ENCODE data around the gene CLDN3. TPM values are rescaled to one million over a fixed set of nuclear protein-coding genes. Genes with fewer than 3 reads are reported as not detected.
A peak's percentile ranks its signal among the peaks of the same experiment; 100 is the strongest.

The CLDN3 gene
- total RNA-seq, 1 donor from 2014 or later, result 0.32 TPM

- H3K36me3 Mint-ChIP-seq (ENCODE audit: low read depth), result peaks cover 2% of the 10 kb centered on the region
- H3K27ac Mint-ChIP-seq (ENCODE audit: unreplicated experiment), result no peak overlapping the region
- DNase-seq (ENCODE audit: low spot score), result no peak
- H3K4me3 Mint-ChIP-seq (ENCODE audit: unreplicated experiment), result no peak overlapping the region
- H3K4me1 Mint-ChIP-seq (ENCODE audit: low read depth), result peaks cover 24% of the 10 kb centered on the region
- no peaks in the 10 kb centered on the region for H3K27me3 Mint-ChIP-seq (ENCODE audit: low read depth)
- no peak for TF ChIP-seq CTCF (IDR thresholded peaks at IDR 0.05)
- H3K9me3 Mint-ChIP-seq (ENCODE audit: low read depth), result no peaks in the 10 kb centered on the region
Observed at GRCh38 chr7:73740771-73741170, 29.3 kb downstream of the CLDN3 start.

- TF ChIP-seq CTCF (IDR thresholded peaks at IDR 0.05), result no peak
- no peaks in the 10 kb centered on the region for H3K9me3 Mint-ChIP-seq (ENCODE audit: low read depth)
- peaks cover 2% of the 10 kb centered on the region for H3K36me3 Mint-ChIP-seq (ENCODE audit: low read depth)
- peaks cover 25% of the 10 kb centered on the region for H3K4me1 Mint-ChIP-seq (ENCODE audit: low read depth)
- no peak overlapping the region for H3K4me3 Mint-ChIP-seq (ENCODE audit: unreplicated experiment)
- H3K27ac Mint-ChIP-seq (ENCODE audit: unreplicated experiment), result no peak overlapping the region
- no peak for DNase-seq (ENCODE audit: low spot score)
- no peaks in the 10 kb centered on the region for H3K27me3 Mint-ChIP-seq (ENCODE audit: low read depth)
Observed at GRCh38 chr7:73740212-73740611, 29.9 kb downstream of the CLDN3 start.

GRCh38 chr7:73739387-73739767, 30.7 kb downstream of the CLDN3 start:
- DNase-seq (ENCODE audit: low spot score), result no peak
- peaks cover 32% of the 10 kb centered on the region for H3K4me1 Mint-ChIP-seq (ENCODE audit: low read depth)
- no peaks in the 10 kb centered on the region for H3K27me3 Mint-ChIP-seq (ENCODE audit: low read depth)
- no peaks in the 10 kb centered on the region for H3K9me3 Mint-ChIP-seq (ENCODE audit: low read depth)
- peak overlapping the region; percentile 23 for H3K27ac Mint-ChIP-seq (ENCODE audit: unreplicated experiment)
- H3K36me3 Mint-ChIP-seq (ENCODE audit: low read depth), result peaks cover 2% of the 10 kb centered on the region
- no peak for TF ChIP-seq CTCF (IDR thresholded peaks at IDR 0.05)
- peak overlapping the region; percentile 93 for H3K4me3 Mint-ChIP-seq (ENCODE audit: unreplicated experiment)

GRCh38 chr7:73738612-73739386, 31.3 kb downstream of the CLDN3 start, which contains the start of gene ABHD11:
Gene ABHD11, minus strand, starts transcription at chr7:73738802. Its CDS starts 32 bp downstream, at chr7:73738770.
- Mint-ChIP-seq H3K9me3 (ENCODE audit: low read depth) (no peaks in the 10 kb centered on the region), H3K27me3 (ENCODE audit: low read depth) (no peaks in the 10 kb centered on the region), H3K4me3 (ENCODE audit: unreplicated experiment) (peak within 1 kb of the TSS; percentile 93), H3K36me3 (ENCODE audit: low read depth) (peaks cover 2% of the 10 kb centered on the region), H3K27ac (ENCODE audit: unreplicated experiment) (peak within 1 kb of the TSS; percentile 96), H3K4me1 (ENCODE audit: low read depth) (peaks cover 32% of the 10 kb centered on the region)
- TF ChIP-seq CTCF (IDR thresholded peaks at IDR 0.05), result no peak
- peak; percentile 98 for DNase-seq (ENCODE audit: low spot score)

- no peaks in the 10 kb centered on the region for H3K27me3 Mint-ChIP-seq (ENCODE audit: low read depth)
- no peaks in the 10 kb centered on the region for H3K9me3 Mint-ChIP-seq (ENCODE audit: low read depth)
- no peak for DNase-seq (ENCODE audit: low spot score)
- peaks cover 2% of the 10 kb centered on the region for H3K36me3 Mint-ChIP-seq (ENCODE audit: low read depth)
- H3K4me3 Mint-ChIP-seq (ENCODE audit: unreplicated experiment), result peak overlapping the region; percentile 93
- H3K4me1 Mint-ChIP-seq (ENCODE audit: low read depth), result peaks cover 30% of the 10 kb centered on the region
- no peak for TF ChIP-seq CTCF (IDR thresholded peaks at IDR 0.05)
- peak overlapping the region; percentile 96 for H3K27ac Mint-ChIP-seq (ENCODE audit: unreplicated experiment)
Observed at GRCh38 chr7:73738220-73738611, 31.9 kb downstream of the CLDN3 start.

All from chondrocyte (in vitro differentiated cells).